ENCODE data around the gene SSR4.
"Not testable (repeated sequence)": the region's sequence is repeated elsewhere in the genome, so short reads cannot be mapped to it uniquely, and the experiment has no call there.

The SSR4 gene

GRCh38 chrX:153794018-153794896 is at the start of gene SSR4, which contains the start of gene IDH3G:
TSS of gene SSR4 (plus strand) at chrX:153794668. CDS start at chrX:153794688, 20 bp downstream.
TSS of gene IDH3G (minus strand) at chrX:153794375. CDS start at chrX:153794326, 49 bp downstream.
- TF ChIP-seq CTCF (conservative IDR thresholded peaks at IDR 0.05) (no peak), ZFX (IDR thresholded peaks at IDR 0.05) (peak; percentile 61; the same call in 1 of the 2 replicates)
- H3K27ac ChIP-seq, result peak within 1 kb of the TSS; percentile 95

- H3K27ac ChIP-seq, result not testable (repeated sequence)
These were observed 49.4 kb upstream of the SSR4 start for GRCh38 chrX:153745067-153745433.

GRCh38 chrX:153746359-153746758 is 48.1 kb upstream of the SSR4 start:
- no peak overlapping the region for H3K27ac ChIP-seq
- TF ChIP-seq ZFX (IDR thresholded peaks at IDR 0.05), result no peak

GRCh38 chrX:153746991-153747390 is 47.5 kb upstream of the SSR4 start:
- not testable (repeated sequence) for H3K27ac ChIP-seq

GRCh38 chrX:153749017-153749416 is 45.5 kb upstream of the SSR4 start:
- not testable (repeated sequence) for H3K27ac ChIP-seq

GRCh38 chrX:153750127-153750774 is 44.2 kb upstream of the SSR4 start:
- H3K27ac ChIP-seq, result no peak overlapping the region
- TF ChIP-seq CTCF (conservative IDR thresholded peaks at IDR 0.05) (no peak), ZFX (IDR thresholded peaks at IDR 0.05) (no peak)

- no peak for TF ChIP-seq ZFX (IDR thresholded peaks at IDR 0.05)
- no peak for TF ChIP-seq CTCF (conservative IDR thresholded peaks at IDR 0.05)
- H3K27ac ChIP-seq, result no peak overlapping the region
These were observed 39.3 kb upstream of the SSR4 start for GRCh38 chrX:153755136-153755535.

GRCh38 chrX:153761863-153762262 is 32.6 kb upstream of the SSR4 start:
- H3K27ac ChIP-seq, result no peak overlapping the region
- TF ChIP-seq ZFX (IDR thresholded peaks at IDR 0.05) (no peak), CTCF (conservative IDR thresholded peaks at IDR 0.05) (no peak)

GRCh38 chrX:153762626-153763173 is 31.8 kb upstream of the SSR4 start:
- TF ChIP-seq ZFX (IDR thresholded peaks at IDR 0.05) (no peak), CTCF (conservative IDR thresholded peaks at IDR 0.05) (no peak)
- H3K27ac ChIP-seq, result no peak overlapping the region

Measured in C4-2B (cell line).